Tibial nerve (tissue), 4 donors: ENCODE data around the gene RPS23. TPM values are rescaled to one million over a fixed set of nuclear protein-coding genes. Genes with fewer than 3 reads are reported as not detected.

Experiments used
- DNase-seq, 2 donors: peaks; one replicate each; pipeline ENCODE4 v3.0.0-alpha.2; 2019; ENCODE audit warnings: low spot score in 2 of 2
- H3K27ac ChIP-seq, 4 donors: fragments of 200-600 bp; sonication (generic) in 3 of 4; one replicate each; pipeline ENCODE4 v1.5.1; 2017 to 2019; ENCODE audit warnings: mild to moderate bottlenecking in 1 of 4
- H3K27me3 ChIP-seq, 2 donors: fragments of 200-600 bp; sonication (generic) in 1 of 2; one replicate each; pipeline versions ENCODE4 v1.5.1 to v1.6.0; 2017 to 2019
- H3K36me3 ChIP-seq, 3 donors: fragments of 200-600 bp; sonication (generic); one replicate each; pipeline ENCODE4 v1.5.1; 2018 to 2019
- H3K4me1 ChIP-seq, 4 donors: fragments of 200-600 bp; sonication (generic) in 3 of 4; one replicate each; pipeline ENCODE4 v1.5.1; 2017 to 2019
- H3K4me3 ChIP-seq, 4 donors: fragments of 200-600 bp; sonication (generic) in 3 of 4; one replicate each; pipeline ENCODE4 v1.5.1; 2017 to 2019; ENCODE audit warnings: mild to moderate bottlenecking in 1 of 4, moderate library complexity in 1 of 4
- H3K9me3 ChIP-seq, 4 donors: fragments of 200-600 bp; sonication (generic) in 3 of 4; one replicate each; pipeline ENCODE4 v1.5.1; 2017 to 2019
- EP300 ChIP-seq, 2 donors: sonication (generic); formaldehyde crosslinking; IDR thresholded peaks; one replicate each; pipeline ENCODE4 v1.6.1; 2017; ENCODE audit warnings: antibody characterized with exemption in 2 of 2, mild to moderate bottlenecking in 1 of 2
- POLR2A ChIP-seq, 2 donors: fragments of 450-650 bp; IDR thresholded peaks; one replicate each; pipeline ENCODE4 v1.6.1; 2017; ENCODE audit warnings: antibody characterized with exemption in 2 of 2, mild to moderate bottlenecking in 2 of 2, moderate library complexity in 2 of 2
- WGBS, 2 donors: methylation state at CpG; one replicate each; pipeline ENCODE4 v1.1.5; 2018; 5-methylcytosine and 5-hydroxymethylcytosine counted together
- total RNA-seq, 4 donors: library from RNA; depleted of rRNA; stranded (reverse); fragments of >200 nt; gene quantifications; one replicate each; pipeline ENCODE4 v1.1.0, GENCODE V29; 2016
- TF ChIP-seq, protein P1 (sequence below), 5 experiments: fragments of 200-600 bp in 3 of 5; fragments of 450-650 bp in 2 of 5; sonication (generic) in 3 of 5; IDR thresholded peaks; one replicate each; pipeline ENCODE4 v1.5.1; 2016 to 2019; ENCODE audit warnings: antibody characterized with exemption in 5 of 5, mild to moderate bottlenecking in 3 of 5, moderate library complexity in 2 of 5

Gene RPS23
- total RNA-seq, 4 donors from 2014 or later: 1,823 to 2,213 (median 2,095) TPM

DNA sequence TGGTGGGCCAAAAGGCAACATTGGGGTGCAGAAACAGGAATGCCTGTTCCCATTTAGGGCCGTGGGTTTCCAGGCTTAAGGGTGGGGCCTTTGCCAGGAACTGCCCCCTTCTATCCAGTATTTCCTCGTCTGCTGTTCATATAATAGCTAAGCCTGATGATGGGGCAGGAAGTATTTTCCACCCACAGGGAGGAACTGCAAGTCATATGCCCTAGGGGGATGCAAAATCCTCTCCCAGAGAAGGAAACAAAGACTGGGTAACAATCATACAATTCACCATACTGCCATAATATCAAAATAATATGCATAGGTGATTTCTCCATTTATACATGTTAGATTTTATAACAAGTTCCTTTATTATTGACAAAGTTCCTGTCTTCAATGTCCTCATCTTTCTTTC lies 20.5 kb upstream of the RPS23 start:
- H3K27me3 ChIP-seq: no peaks in the 10 kb centered on the region
- TF ChIP-seq EP300 (IDR thresholded peaks at IDR 0.05) (no peak), POLR2A (IDR thresholded peaks at IDR 0.05) (no peak)
- TF ChIP-seq, protein P1, sequence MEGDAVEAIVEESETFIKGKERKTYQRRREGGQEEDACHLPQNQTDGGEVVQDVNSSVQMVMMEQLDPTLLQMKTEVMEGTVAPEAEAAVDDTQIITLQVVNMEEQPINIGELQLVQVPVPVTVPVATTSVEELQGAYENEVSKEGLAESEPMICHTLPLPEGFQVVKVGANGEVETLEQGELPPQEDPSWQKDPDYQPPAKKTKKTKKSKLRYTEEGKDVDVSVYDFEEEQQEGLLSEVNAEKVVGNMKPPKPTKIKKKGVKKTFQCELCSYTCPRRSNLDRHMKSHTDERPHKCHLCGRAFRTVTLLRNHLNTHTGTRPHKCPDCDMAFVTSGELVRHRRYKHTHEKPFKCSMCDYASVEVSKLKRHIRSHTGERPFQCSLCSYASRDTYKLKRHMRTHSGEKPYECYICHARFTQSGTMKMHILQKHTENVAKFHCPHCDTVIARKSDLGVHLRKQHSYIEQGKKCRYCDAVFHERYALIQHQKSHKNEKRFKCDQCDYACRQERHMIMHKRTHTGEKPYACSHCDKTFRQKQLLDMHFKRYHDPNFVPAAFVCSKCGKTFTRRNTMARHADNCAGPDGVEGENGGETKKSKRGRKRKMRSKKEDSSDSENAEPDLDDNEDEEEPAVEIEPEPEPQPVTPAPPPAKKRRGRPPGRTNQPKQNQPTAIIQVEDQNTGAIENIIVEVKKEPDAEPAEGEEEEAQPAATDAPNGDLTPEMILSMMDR (IDR thresholded peaks at IDR 0.05): no peak
- no peaks in the 10 kb centered on the region for H3K9me3 ChIP-seq
- no peak for DNase-seq
- no peak overlapping the region for H3K27ac ChIP-seq
- H3K4me1 ChIP-seq: no peaks in the 10 kb centered on the region
- 34 to 35% methylated on average over 2 of the region's 2 CpGs for WGBS, 2 donors
- H3K36me3 ChIP-seq: no peaks in the 10 kb centered on the region
- H3K4me3 ChIP-seq: no peak overlapping the region

DNA sequence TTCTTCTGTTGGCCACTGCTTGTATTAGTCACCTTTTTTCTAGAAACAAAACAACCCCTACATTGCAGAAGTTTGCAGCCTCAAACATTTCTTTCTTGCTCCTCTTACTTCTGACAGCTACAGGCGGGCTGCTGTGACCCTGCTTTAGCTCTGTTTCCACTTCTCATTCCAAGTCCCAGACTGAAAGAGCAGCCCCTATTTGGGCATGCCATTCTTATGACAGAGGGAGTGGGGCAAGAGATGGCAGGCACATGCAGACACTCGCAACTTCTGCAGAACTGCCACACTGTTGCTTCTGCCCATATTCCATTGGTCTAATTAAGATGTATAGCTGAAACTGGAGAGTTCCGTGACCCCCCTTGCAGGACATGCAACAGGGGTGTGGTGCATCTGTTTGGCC lies 19.6 kb upstream of the RPS23 start:
- no peaks in the 10 kb centered on the region for H3K9me3 ChIP-seq
- H3K27me3 ChIP-seq: no peaks in the 10 kb centered on the region
- WGBS, 2 donors: 59 to 60% methylated on average over 3 of the region's 3 CpGs
- H3K27ac ChIP-seq: no peak overlapping the region
- DNase-seq: no peak
- no peaks in the 10 kb centered on the region for H3K4me1 ChIP-seq
- TF ChIP-seq POLR2A (IDR thresholded peaks at IDR 0.05) (no peak), EP300 (IDR thresholded peaks at IDR 0.05) (no peak)
- TF ChIP-seq, protein P1 (IDR thresholded peaks at IDR 0.05): no peak
- H3K4me3 ChIP-seq: no peak overlapping the region
- H3K36me3 ChIP-seq: no peaks in the 10 kb centered on the region

DNA sequence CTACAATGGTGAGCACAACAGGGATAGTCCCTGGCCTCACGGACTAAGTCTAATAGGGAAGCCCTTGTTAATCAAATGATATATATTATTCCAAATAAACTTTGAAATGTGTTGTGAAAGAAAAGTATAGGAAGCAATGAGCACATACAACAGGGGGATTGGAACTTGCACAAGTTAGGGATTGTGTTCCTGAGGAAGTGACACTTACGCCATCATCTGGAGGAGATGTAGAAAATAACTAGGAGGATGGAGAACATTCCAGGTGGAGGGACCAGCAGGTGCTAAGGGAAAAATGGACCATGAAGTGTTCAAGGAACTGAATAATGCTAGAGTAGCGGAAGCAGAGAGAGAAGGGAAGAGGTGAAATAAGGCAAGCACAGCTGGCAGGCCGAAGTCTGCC lies 18.8 kb upstream of the RPS23 start:
- WGBS, 2 donors: 90% methylated on average over 4 of the region's 4 CpGs
- DNase-seq: no peak
- Histone ChIP-seq H3K27me3 (no peaks in the 10 kb centered on the region), H3K36me3 (no peaks in the 10 kb centered on the region), H3K9me3 (no peaks in the 10 kb centered on the region), H3K4me1 (no peaks in the 10 kb centered on the region), H3K4me3 (no peak overlapping the region), H3K27ac (no peak overlapping the region)
- TF ChIP-seq POLR2A (IDR thresholded peaks at IDR 0.05): no peak
- TF ChIP-seq EP300 (IDR thresholded peaks at IDR 0.05): no peak
- TF ChIP-seq, protein P1 (IDR thresholded peaks at IDR 0.05): no peak

DNA sequence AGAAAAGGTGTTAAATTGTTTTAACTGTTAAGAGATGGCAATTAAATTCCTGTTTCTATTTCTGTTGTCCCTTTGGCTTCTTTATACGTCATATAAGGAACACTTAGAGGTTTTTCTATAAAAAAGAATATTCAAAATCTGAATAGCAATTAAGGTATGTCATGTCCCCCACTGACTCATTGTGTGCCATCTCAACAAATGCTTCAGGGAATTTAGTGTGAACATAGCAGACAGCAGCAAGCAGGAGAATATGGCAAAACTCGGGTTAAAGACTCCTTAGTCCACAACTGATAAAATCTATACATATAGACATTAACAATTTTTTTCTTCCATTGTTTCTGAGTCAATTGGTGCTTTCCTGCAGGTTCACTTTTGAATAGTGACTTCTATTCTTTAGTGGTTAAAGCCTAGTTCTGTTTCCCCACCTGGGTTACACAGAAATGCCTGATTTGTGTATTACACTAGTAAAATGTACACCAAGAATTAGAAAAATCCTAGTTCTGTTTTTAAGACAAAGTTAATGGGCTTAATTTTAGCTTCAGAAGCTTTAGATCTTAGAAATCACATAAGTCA lies 17.9 kb upstream of the RPS23 start:
- no peak for DNase-seq
- WGBS, 2 donors: 85 to 86% methylated on average over 2 of the region's 2 CpGs
- Histone ChIP-seq H3K4me3 (no peak overlapping the region), H3K27ac (no peak overlapping the region), H3K36me3 (no peaks in the 10 kb centered on the region), H3K9me3 (no peaks in the 10 kb centered on the region), H3K4me1 (no peaks in the 10 kb centered on the region), H3K27me3 (no peaks in the 10 kb centered on the region)
- TF ChIP-seq POLR2A (IDR thresholded peaks at IDR 0.05) (no peak), EP300 (IDR thresholded peaks at IDR 0.05) (no peak)
- TF ChIP-seq, protein P1 (IDR thresholded peaks at IDR 0.05): no peak

DNA sequence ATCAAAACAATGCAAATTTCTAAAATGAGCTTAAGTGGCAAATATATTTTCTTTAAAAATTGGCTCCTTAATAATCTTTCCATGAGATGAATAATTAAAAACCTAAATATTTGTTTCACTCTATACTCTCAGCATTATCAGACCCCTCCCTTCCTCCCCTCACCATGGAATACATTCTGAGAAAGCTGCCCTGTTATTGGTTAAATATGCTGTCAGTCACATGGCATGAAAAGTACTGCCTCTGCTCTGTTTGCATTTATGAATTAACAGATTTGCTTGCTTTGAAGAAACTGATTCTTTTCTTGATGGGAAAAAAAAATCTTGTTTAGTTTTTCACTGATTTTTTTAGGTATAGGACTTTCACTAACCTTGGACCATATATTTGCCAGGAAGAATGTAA lies 17.0 kb upstream of the RPS23 start:
- Histone ChIP-seq H3K36me3 (no peaks in the 10 kb centered on the region), H3K27ac (no peak overlapping the region), H3K27me3 (no peaks in the 10 kb centered on the region), H3K4me3 (no peak overlapping the region), H3K9me3 (no peaks in the 10 kb centered on the region), H3K4me1 (peaks cover 0 to under 1% (median 0%) of the 10 kb centered on the region in 4 donors)
- no peak for DNase-seq
- TF ChIP-seq, protein P1 (IDR thresholded peaks at IDR 0.05): no peak
- TF ChIP-seq POLR2A (IDR thresholded peaks at IDR 0.05) (no peak), EP300 (IDR thresholded peaks at IDR 0.05) (no peak)
